Lung (tissue), 12 donors: ENCODE measurements around the gene KRT3. TPM values are rescaled to one million over a fixed set of nuclear protein-coding genes. Genes with fewer than 3 reads are reported as not detected.

ENCODE experiments used
- ATAC-seq: fragments of 200-7000 bp; cut with Tn5 transposase; one replicate; pipeline ENCODE4 v1.9.1; 2020; ENCODE audit warnings: moderate number of reproducible peaks; ENCODE audit not compliant: insufficient read depth, low FRiP score
- DNase-seq, 3 donors: peaks; one replicate each; pipeline ENCODE4 v3.0.0-alpha.2; 2013 to 2017
- H3K27ac ChIP-seq, 2 donors: one replicate each; pipeline ENCODE4 v1.5.1; 2013; ENCODE audit warnings: mild to moderate bottlenecking in 2 of 2, moderate library complexity in 2 of 2, control low read depth in 1 of 2, inconsistent platforms in 1 of 2, low read depth in 1 of 2, low read length in 1 of 2
- H3K27me3 ChIP-seq, 3 donors: one replicate each; pipeline ENCODE4 v1.5.1; 2013; ENCODE audit warnings: low read length in 2 of 3; ENCODE audit not compliant: control insufficient read depth in 3 of 3, insufficient read depth in 3 of 3
- H3K36me3 ChIP-seq, 4 donors: one replicate each; pipeline ENCODE4 v1.5.1; 2013; ENCODE audit warnings: low read length in 4 of 4, mild to moderate bottlenecking in 1 of 4, moderate library complexity in 1 of 4; ENCODE audit not compliant: control insufficient read depth in 4 of 4, insufficient read depth in 4 of 4
- H3K4me1 ChIP-seq, 5 donors: one replicate each; pipeline ENCODE4 v1.5.1; 2013; ENCODE audit warnings: low read length in 5 of 5, mild to moderate bottlenecking in 2 of 5, moderate library complexity in 1 of 5; ENCODE audit not compliant: control insufficient read depth in 5 of 5, insufficient read depth in 5 of 5
- H3K4me3 ChIP-seq: one replicate; pipeline ENCODE4 v1.5.1; 2013; ENCODE audit warnings: mild to moderate bottlenecking, control low read depth, moderate library complexity
- H3K9ac ChIP-seq, 2 donors: one replicate each; pipeline ENCODE4 v1.5.1; 2013; ENCODE audit warnings: low read length in 2 of 2, control low read depth in 1 of 2; ENCODE audit not compliant: insufficient read depth in 1 of 2
- H3K9me3 ChIP-seq, 4 donors: one replicate each; pipeline ENCODE4 v1.5.1; 2013; ENCODE audit warnings: low read length in 3 of 4, mild to moderate bottlenecking in 1 of 4, moderate library complexity in 1 of 4; ENCODE audit not compliant: control insufficient read depth in 4 of 4, insufficient read depth in 3 of 4
- WGBS, 2 donors: extraction: QIAGEN DNeasy Blood & Tissue Kit; methylation state at CpG; one replicate each; pipeline ENCODE4 v1.1.7; 2013; 5-methylcytosine and 5-hydroxymethylcytosine counted together
- polyA plus RNA-seq, 2 donors: library from polyadenylated mRNA; stranded (reverse); fragments of 200-250 nt; gene quantifications; one replicate each; pipeline ENCODE4 v1.2.1, GENCODE V29; 2013
- total RNA-seq, 2 donors: library from RNA; depleted of rRNA in 1 of 2; stranded (reverse); fragments of >200 nt in 1 of 2; gene quantifications; one replicate each; pipeline ENCODE4 v1.2.1, GENCODE V29; 2014 to 2021
- TF ChIP-seq, protein P1 (sequence below): IDR thresholded peaks from 2 replicates; pipeline ENCODE4 v1.5.1; 2012; ENCODE audit warnings: mild to moderate bottlenecking; ENCODE audit errors: control extremely low read depth, extremely low read depth
- donor health status: control.
- donor health status: control.
- donor health status: Bipolar disorder and iron deficiency.
- donor health status: healthy.
- donor health status: DM: yes; HTN: yes; CAD: no.

Gene KRT3
- total and polyA plus RNA-seq, 4 donors = not detected

DNA sequence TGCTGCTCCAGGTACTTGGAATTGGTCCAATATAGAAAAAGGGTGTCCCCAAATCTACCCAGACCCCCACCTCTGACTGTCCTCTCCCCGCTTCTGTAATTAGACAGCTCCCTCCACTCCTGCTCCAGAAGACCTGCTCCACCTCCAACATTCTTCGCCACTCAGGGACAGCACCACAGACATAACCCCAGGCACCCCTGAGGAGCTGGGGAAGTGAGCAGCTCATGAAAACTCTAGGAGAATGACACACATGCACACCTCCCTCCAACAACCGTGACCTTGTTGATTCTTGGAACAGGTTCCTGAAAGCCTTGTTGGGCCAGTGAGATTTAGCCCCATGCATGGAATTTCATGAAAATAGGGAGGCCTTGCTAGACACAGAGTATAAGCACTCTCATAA lies 9.8 kb upstream of the KRT3 start:
- no peaks in the 10 kb centered on the region for H3K36me3 ChIP-seq
- no peak overlapping the region for H3K9ac ChIP-seq
- no peak overlapping the region for H3K27ac ChIP-seq
- 84 to 93% methylated on average over 3 of the region's 3 CpGs for WGBS, 2 donors
- ATAC-seq (no peak), DNase-seq (no peak)
- TF ChIP-seq, protein P1, sequence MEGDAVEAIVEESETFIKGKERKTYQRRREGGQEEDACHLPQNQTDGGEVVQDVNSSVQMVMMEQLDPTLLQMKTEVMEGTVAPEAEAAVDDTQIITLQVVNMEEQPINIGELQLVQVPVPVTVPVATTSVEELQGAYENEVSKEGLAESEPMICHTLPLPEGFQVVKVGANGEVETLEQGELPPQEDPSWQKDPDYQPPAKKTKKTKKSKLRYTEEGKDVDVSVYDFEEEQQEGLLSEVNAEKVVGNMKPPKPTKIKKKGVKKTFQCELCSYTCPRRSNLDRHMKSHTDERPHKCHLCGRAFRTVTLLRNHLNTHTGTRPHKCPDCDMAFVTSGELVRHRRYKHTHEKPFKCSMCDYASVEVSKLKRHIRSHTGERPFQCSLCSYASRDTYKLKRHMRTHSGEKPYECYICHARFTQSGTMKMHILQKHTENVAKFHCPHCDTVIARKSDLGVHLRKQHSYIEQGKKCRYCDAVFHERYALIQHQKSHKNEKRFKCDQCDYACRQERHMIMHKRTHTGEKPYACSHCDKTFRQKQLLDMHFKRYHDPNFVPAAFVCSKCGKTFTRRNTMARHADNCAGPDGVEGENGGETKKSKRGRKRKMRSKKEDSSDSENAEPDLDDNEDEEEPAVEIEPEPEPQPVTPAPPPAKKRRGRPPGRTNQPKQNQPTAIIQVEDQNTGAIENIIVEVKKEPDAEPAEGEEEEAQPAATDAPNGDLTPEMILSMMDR = no peak
- peaks cover 0 to 3% (median 0%) of the 10 kb centered on the region in 4 donors for H3K9me3 ChIP-seq
- H3K27me3 ChIP-seq = peaks cover 0 to 26% (median 3%) of the 10 kb centered on the region in 3 donors
- no peaks in the 10 kb centered on the region for H3K4me1 ChIP-seq
- H3K4me3 ChIP-seq = no peak overlapping the region

DNA sequence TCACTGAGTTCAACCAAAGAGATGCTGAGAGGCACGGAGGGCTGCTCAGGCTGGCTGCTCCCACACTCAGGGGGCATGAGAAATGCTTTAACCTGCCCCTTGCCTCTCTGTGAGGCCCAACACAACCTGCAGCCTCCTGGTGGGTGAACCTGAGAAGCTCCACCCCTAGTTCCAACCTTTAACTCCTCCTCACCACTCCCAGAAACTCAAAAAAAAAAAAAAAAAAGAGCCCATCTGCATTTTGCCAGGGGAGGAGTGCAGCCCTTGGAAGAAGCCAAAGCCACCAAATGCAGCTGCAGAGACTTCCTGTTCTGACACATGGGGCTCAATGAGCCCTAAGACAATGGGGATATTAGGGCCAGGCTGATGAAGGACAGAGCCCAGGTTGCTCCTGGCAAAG lies 9.1 kb upstream of the KRT3 start:
- no peak for DNase-seq
- 39 to 42% methylated on average over 1 of the region's 1 CpG for WGBS, 2 donors
- H3K4me1 ChIP-seq = peaks cover 0 to 4% (median 0%) of the 10 kb centered on the region in 5 donors
- H3K4me3 ChIP-seq = no peak overlapping the region
- H3K27ac ChIP-seq = no peak overlapping the region
- H3K27me3 ChIP-seq = peaks cover 0 to 26% (median 3%) of the 10 kb centered on the region in 3 donors
- no peak for ATAC-seq
- peaks cover 0 to 3% (median 0%) of the 10 kb centered on the region in 4 donors for H3K9me3 ChIP-seq
- TF ChIP-seq, protein P1 = no peak
- H3K9ac ChIP-seq = no peak overlapping the region
- no peaks in the 10 kb centered on the region for H3K36me3 ChIP-seq

- ATAC-seq (no peak), DNase-seq (no peak)
- H3K4me1 ChIP-seq = peaks cover 0 to 8% (median 0%) of the 10 kb centered on the region in 5 donors
- H3K4me3 ChIP-seq = no peak overlapping the region
- no peak overlapping the region for H3K27ac ChIP-seq
- H3K9ac ChIP-seq = no peak overlapping the region
- no peaks in the 10 kb centered on the region for H3K9me3 ChIP-seq
- 71 to 87% methylated on average over 6 of the region's 6 CpGs for WGBS, 2 donors
- peaks cover 0 to 18% (median 3%) of the 10 kb centered on the region in 3 donors for H3K27me3 ChIP-seq
- H3K36me3 ChIP-seq = no peaks in the 10 kb centered on the region
- TF ChIP-seq, protein P1 = no peak
Observed at GRCh38 chr12:52802442-52802841, 6.5 kb upstream of the KRT3 start.

DNA sequence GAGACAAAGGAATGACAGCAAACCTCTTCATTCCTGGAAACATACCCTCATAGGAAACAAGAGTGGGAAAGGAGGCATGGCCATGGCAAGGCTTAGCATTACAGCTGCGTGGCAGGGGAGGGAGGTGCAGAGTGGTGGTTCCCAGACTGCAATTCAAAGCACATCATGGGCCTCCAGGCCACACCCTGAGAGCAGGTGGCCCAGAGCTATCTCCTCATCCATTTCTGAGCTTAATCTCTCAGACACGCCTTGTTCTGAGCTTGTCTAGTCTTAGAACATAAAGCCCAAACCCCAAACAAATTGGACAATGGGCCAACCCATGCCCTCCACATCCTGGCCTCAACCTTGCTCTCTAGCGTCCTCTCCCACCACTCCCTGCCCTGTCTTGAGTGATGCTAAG lies 5.9 kb upstream of the KRT3 start:
- Histone ChIP-seq H3K9ac (no peak overlapping the region), H3K4me1 (peaks cover 0 to 8% (median 0%) of the 10 kb centered on the region in 5 donors), H3K9me3 (no peaks in the 10 kb centered on the region), H3K27me3 (peaks cover 0 to 16% (median 3%) of the 10 kb centered on the region in 3 donors), H3K27ac (no peak overlapping the region), H3K36me3 (no peaks in the 10 kb centered on the region), H3K4me3 (no peak overlapping the region)
- TF ChIP-seq, protein P1 = no peak
- DNase-seq (no peak), ATAC-seq (no peak)
- 75 to 80% methylated on average over 3 of the region's 3 CpGs for WGBS, 2 donors
